Astrocyte (in vitro differentiated cells and primary cell): ENCODE measurements around the gene PLD5. TPM values are rescaled to one million over a fixed set of nuclear protein-coding genes. Genes with fewer than 3 reads are reported as not detected.

Experiments used
- DNase-seq: peaks from one replicate; pipeline ENCODE4 v3.0.0-alpha.2; 2010; ENCODE audit warnings: low read depth
- FAIRE-seq: peaks from 2 replicates; lab custom pipeline; 2011; peaks lifted over from hg19 to GRCh38; lab: Jason Lieb, UNC
- H2AFZ ChIP-seq: 2 replicates; pipeline ENCODE4 v1.6.0; 2012; ENCODE audit warnings: low read depth, low read length, inconsistent platforms
- H3K27ac ChIP-seq: 2 replicates; pipeline ENCODE4 v1.5.1; 2011; ENCODE audit warnings: low read depth, low read length, inconsistent platforms
- H3K27me3 ChIP-seq: 2 replicates; pipeline ENCODE4 v1.6.0; 2011; ENCODE audit warnings: low read length, inconsistent platforms; ENCODE audit not compliant: insufficient read depth
- H3K36me3 ChIP-seq: 2 replicates; pipeline ENCODE4 v1.5.1; 2011; ENCODE audit warnings: low read length, inconsistent platforms; ENCODE audit not compliant: insufficient read depth
- H3K4me1 ChIP-seq: 2 replicates; pipeline ENCODE4 v1.5.1; 2011; ENCODE audit warnings: low read length, inconsistent platforms; ENCODE audit not compliant: insufficient read depth
- H3K4me2 ChIP-seq: 2 replicates; pipeline ENCODE4 v1.6.0; 2012; ENCODE audit warnings: low read length, inconsistent platforms
- H3K4me3 ChIP-seq: 2 replicates; pipeline ENCODE4 v1.5.1; 2011; ENCODE audit warnings: low read depth, mild to moderate bottlenecking, low read length, inconsistent platforms; ENCODE audit not compliant: insufficient read depth
- H3K79me2 ChIP-seq: 2 replicates; pipeline ENCODE4 v1.6.0; 2012; ENCODE audit warnings: mild to moderate bottlenecking, low read length, inconsistent platforms; ENCODE audit not compliant: insufficient read depth
- H3K9ac ChIP-seq: 2 replicates; pipeline ENCODE4 v1.6.0; 2012; ENCODE audit warnings: mild to moderate bottlenecking, low read length, inconsistent platforms
- H3K9me3 ChIP-seq: 2 replicates; pipeline ENCODE4 v1.5.1; 2012; ENCODE audit warnings: low read depth, mild to moderate bottlenecking, low read length, inconsistent platforms; ENCODE audit not compliant: insufficient read depth
- H4K20me1 ChIP-seq: 2 replicates; pipeline ENCODE4 v1.6.0; 2012; ENCODE audit warnings: low read length, inconsistent platforms; ENCODE audit not compliant: insufficient read depth
- H3K27ac Mint-ChIP-seq: one replicate; pipeline ENCODE4 v1.8.0; 2021; ENCODE audit warnings: mild to moderate bottlenecking, mixed read lengths; ENCODE audit not compliant: unreplicated experiment
- H3K27me3 Mint-ChIP-seq: one replicate; pipeline ENCODE4 v1.8.0; 2021; ENCODE audit warnings: low read depth, mixed read lengths; ENCODE audit not compliant: unreplicated experiment
- H3K36me3 Mint-ChIP-seq: one replicate; pipeline ENCODE4 v1.8.0; 2021; ENCODE audit warnings: low read depth, mixed read lengths; ENCODE audit not compliant: unreplicated experiment
- H3K4me1 Mint-ChIP-seq: one replicate; pipeline ENCODE4 v1.8.0; 2021; ENCODE audit warnings: low read depth, mixed read lengths; ENCODE audit not compliant: unreplicated experiment
- H3K4me3 Mint-ChIP-seq: one replicate; pipeline ENCODE4 v1.8.0; 2021; ENCODE audit warnings: mild to moderate bottlenecking, moderate library complexity, mixed read lengths; ENCODE audit not compliant: unreplicated experiment
- H3K9me3 Mint-ChIP-seq: one replicate; pipeline ENCODE4 v1.8.0; 2021; ENCODE audit warnings: mild to moderate bottlenecking, mixed read lengths; ENCODE audit not compliant: unreplicated experiment
- EZH2 ChIP-seq: IDR thresholded peaks from 2 replicates; pipeline ENCODE4 v1.6.1; 2012; ENCODE audit warnings: mild to moderate bottlenecking, low read length, inconsistent platforms; ENCODE audit not compliant: insufficient read depth
- total RNA-seq: library from RNA; stranded (reverse); gene quantifications from 2 replicates; pipeline ENCODE4 v1.2.1, GENCODE V29; 2021
- TF ChIP-seq, protein P1 (sequence below): IDR thresholded peaks from 2 replicates; pipeline ENCODE4 v1.5.1; 2011; ENCODE audit warnings: low read depth, mild to moderate bottlenecking, inconsistent platforms, low read length, moderate library complexity; ENCODE audit not compliant: insufficient read depth

Gene PLD5
- total RNA-seq, 1 donor from 2014 or later: 4.9 TPM

DNA sequence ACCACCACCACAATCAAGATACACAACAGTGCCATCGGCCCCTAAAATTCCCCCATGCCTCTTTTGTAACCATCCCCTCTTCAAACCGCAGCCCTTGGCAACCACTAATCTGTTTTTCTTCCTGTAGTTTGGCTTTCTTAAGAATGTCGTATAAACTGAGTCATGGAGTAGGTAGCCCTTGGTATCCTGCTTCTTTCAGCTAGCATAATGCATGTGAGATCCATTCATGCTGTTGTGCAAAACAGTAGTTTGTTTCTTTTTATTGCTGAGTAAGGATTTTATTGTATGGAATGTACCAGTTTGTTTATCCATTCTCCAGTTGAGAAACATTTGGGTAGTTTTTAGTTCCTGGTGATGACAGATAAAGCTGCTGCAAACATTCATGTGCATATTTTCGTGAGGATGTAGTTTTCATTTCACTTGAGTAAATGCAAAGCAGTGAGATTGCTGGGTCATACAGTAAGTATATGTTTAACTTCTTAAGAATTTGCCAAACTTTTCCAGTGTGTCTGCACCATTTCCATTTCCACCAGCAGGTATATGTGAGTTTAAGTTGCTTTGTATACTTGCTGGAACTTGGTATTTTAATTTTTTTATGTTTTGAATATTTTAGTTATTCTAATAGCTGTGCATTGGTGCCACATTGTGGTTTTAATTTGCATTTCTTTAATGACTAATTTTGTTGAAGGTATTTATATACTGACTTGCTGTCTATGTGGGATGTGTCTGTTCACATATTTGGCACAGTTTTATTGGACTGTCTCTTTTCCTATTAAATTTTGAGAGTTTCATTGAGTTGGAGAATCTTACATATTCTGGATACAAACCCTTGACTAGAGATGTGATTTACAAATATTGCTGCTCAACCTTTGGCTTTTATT, 377.2 kb downstream of the PLD5 start:
- Histone ChIP-seq H3K36me3 (no peaks in the 10 kb centered on the region), H3K9me3 (no peaks in the 10 kb centered on the region), H3K4me3 (no peak overlapping the region), H2AFZ (no peak overlapping the region), H3K79me2 (no peaks in the 10 kb centered on the region), H3K27ac (no peak overlapping the region), H3K27me3 (no peaks in the 10 kb centered on the region), H4K20me1 (no peaks in the 10 kb centered on the region), H3K9ac (no peak overlapping the region), H3K4me2 (peak overlapping the region; percentile 55), H3K4me1 (no peaks in the 10 kb centered on the region)
- Mint-ChIP-seq H3K4me3 (no peak overlapping the region), H3K27me3 (no peaks in the 10 kb centered on the region), H3K4me1 (peaks cover 8% of the 10 kb centered on the region), H3K36me3 (no peaks in the 10 kb centered on the region), H3K9me3 (peaks cover 5% of the 10 kb centered on the region), H3K27ac (peak overlapping the region; percentile 69)
- peak; percentile 30 for DNase-seq
- no peak for FAIRE-seq
- TF ChIP-seq, protein P1, sequence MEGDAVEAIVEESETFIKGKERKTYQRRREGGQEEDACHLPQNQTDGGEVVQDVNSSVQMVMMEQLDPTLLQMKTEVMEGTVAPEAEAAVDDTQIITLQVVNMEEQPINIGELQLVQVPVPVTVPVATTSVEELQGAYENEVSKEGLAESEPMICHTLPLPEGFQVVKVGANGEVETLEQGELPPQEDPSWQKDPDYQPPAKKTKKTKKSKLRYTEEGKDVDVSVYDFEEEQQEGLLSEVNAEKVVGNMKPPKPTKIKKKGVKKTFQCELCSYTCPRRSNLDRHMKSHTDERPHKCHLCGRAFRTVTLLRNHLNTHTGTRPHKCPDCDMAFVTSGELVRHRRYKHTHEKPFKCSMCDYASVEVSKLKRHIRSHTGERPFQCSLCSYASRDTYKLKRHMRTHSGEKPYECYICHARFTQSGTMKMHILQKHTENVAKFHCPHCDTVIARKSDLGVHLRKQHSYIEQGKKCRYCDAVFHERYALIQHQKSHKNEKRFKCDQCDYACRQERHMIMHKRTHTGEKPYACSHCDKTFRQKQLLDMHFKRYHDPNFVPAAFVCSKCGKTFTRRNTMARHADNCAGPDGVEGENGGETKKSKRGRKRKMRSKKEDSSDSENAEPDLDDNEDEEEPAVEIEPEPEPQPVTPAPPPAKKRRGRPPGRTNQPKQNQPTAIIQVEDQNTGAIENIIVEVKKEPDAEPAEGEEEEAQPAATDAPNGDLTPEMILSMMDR: no peak
- no peak for TF ChIP-seq EZH2

DNA sequence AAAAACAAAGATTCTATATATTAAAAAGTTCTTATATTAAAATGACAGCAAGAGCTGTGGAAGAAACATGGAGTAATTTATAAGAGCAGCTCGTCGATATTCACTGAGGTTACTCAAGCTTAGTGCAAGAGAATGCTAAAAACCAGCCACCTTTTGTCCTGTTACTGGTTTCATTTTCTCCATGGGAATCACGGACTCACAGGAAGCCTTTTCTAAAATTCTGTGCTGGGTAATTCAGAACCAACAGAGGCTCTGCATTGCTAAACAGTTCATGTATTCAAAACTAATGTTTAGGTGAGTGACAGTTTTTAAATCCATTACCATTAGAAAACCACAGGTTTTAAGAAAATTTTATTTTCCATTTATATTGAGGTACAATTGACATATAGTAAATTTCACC, 377.8 kb downstream of the PLD5 start:
- TF ChIP-seq, protein P1: no peak
- TF ChIP-seq EZH2: no peak
- Mint-ChIP-seq H3K9me3 (peaks cover 5% of the 10 kb centered on the region), H3K27ac (peak overlapping the region; percentile 69), H3K4me1 (peaks cover 8% of the 10 kb centered on the region), H3K36me3 (no peaks in the 10 kb centered on the region), H3K4me3 (no peak overlapping the region), H3K27me3 (no peaks in the 10 kb centered on the region)
- Histone ChIP-seq H3K27me3 (no peaks in the 10 kb centered on the region), H3K36me3 (no peaks in the 10 kb centered on the region), H2AFZ (no peak overlapping the region), H3K9me3 (no peaks in the 10 kb centered on the region), H3K4me3 (peak overlapping the region; percentile 44), H3K79me2 (no peaks in the 10 kb centered on the region), H3K4me2 (peak overlapping the region; percentile 55), H4K20me1 (no peaks in the 10 kb centered on the region), H3K9ac (peak overlapping the region; percentile 33), H3K27ac (peak overlapping the region; percentile 33), H3K4me1 (no peaks in the 10 kb centered on the region)
- no peak for DNase-seq
- no peak for FAIRE-seq

DNA sequence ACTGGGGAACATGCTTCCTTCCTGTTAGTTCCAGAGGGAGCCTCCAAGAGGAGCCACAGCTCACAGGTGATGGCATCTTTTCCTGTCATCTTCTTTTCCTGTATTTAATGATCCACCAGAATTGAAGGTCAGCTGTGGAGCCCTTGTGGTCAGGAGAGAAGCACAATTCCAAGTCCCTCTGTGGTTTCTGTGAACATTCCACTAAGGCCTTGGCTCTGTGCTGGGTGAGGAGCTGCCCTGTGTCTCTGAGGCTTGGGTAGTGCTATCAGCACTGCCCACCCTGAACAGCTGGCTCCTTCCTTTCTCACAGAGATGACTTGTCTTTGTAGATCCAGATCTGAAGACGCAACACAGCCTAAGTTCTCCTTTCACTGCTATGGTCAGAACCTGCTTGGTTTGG, 383.7 kb downstream of the PLD5 start:
- Mint-ChIP-seq H3K9me3 (peaks cover 2% of the 10 kb centered on the region), H3K4me1 (no peaks in the 10 kb centered on the region), H3K36me3 (no peaks in the 10 kb centered on the region), H3K4me3 (no peak overlapping the region), H3K27ac (no peak overlapping the region), H3K27me3 (no peaks in the 10 kb centered on the region)
- Histone ChIP-seq H2AFZ (no peak overlapping the region), H3K4me2 (no peak overlapping the region), H4K20me1 (no peaks in the 10 kb centered on the region), H3K36me3 (no peaks in the 10 kb centered on the region), H3K79me2 (no peaks in the 10 kb centered on the region), H3K4me3 (no peak overlapping the region), H3K9me3 (no peaks in the 10 kb centered on the region), H3K27ac (no peak overlapping the region), H3K9ac (no peak overlapping the region), H3K27me3 (no peaks in the 10 kb centered on the region), H3K4me1 (no peaks in the 10 kb centered on the region)
- DNase-seq (no peak), FAIRE-seq (no peak)
- no peak for TF ChIP-seq EZH2
- TF ChIP-seq, protein P1: no peak
